Skin of body (tissue), 2 donors: Measurements from ENCODE around the gene NUDT16L1. TPM values are rescaled to one million over a fixed set of nuclear protein-coding genes. Genes with fewer than 3 reads are reported as not detected.

ENCODE experiments used
- DNase-seq: peaks from one replicate; lab custom pipeline; 2025; lab: John Stamatoyannopoulos, UW
- total RNA-seq: library from RNA; depleted of rRNA; stranded (reverse); fragments of >200 nt; gene quantifications from one replicate; pipeline ENCODE4 v1.2.3, GENCODE V29; 2014

Gene NUDT16L1
- total RNA-seq, 1 donor from 2014 or later, result 19.9 TPM

DNA sequence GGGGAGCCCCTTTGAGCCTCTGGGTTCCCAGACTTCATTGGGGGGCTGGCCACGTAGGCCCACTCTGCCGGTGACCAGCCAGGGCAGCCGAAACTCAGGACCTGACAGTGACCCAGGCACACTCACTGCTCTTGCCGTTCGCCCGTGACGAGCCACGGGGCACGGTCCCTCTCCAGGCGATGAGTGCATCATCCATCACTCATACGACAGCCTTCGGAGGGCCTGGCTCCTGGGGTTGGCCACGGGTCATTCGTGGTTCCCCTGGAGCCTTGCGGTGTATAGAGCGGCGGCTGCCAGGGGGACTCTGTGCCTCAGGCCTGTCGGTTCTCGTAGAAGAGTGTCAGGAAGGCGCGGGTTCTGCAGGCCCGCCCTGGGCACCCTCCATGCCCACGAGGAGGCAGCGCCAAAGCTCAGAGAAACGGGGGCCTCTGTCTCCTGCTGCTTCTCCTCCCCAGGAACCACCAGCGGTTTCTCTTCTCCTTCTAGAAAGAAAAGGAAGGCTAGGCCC is 11.2 kb upstream of the NUDT16L1 start:
- DNase-seq, result no peak

DNA sequence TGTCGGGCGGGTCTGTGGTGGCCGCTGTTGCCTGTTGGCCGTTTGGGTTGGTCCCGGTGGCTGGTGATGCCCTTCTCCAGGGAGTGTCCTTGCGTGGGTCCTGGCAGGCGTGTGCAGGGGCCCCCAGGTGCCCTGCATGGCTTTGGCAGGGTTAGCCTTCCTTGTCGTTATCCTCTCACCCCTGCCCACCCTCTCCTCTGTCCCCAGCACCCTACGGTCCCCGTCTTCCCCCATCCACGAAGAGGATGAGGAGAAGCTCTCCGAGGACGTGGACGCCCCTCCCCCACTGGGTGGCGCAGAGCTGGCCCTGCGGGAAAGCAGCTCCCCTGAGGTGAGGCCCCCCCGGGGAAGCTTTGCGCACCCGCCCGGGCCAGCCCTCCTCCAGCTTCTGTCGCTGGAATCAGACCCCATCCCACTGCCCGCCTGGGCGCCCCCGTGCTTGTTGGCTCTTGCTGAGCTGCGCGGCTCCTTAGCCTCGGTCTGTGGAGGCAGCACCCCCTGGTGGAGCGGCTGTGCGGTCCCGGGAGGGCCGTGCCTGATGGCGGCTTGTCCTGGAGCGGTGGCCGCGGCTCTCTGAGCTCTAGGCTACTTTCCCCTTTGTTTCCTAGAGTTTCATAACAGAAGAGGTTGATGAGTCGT is 10.6 kb upstream of the NUDT16L1 start:
- DNase-seq, result no peak

DNA sequence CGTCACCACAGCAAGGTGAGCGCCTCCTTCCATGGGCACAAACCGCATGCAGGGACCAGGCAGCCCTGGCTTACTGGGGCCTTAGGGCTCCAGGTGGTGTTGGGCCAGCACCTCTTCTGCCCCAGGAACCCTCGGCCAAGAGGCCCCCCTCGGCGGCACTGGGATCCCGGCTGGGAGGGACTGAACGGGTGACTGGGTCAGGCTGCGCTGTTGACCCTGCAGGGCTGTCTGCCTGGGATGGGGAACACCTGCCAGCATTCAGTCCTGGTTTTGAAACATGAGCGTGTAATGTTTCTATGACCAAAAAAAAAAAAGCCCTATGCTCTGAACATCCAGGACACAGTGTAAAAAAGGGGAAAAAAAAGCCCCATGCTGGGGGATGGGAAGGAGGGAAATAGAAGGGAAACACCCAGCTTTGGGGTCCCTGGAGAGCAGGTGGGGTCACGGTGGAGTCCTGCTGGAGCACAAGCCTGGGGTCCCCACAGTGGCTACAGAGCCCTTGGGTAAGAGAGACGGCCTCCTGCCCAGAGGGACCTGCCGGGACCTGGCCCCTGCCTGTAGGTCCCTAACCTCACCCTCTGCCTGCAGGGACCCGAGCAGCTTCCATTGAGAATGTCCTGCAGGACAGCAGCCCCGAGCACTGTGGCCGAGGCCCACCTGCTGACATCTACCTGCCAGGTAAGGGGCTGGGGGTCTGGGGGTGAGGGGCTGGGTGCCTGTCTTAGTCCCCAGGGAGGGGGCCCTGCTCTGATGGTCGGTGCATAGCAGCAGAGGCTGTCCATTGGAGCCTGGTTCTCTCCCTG is 9.9 kb upstream of the NUDT16L1 start:
- no peak for DNase-seq

DNA sequence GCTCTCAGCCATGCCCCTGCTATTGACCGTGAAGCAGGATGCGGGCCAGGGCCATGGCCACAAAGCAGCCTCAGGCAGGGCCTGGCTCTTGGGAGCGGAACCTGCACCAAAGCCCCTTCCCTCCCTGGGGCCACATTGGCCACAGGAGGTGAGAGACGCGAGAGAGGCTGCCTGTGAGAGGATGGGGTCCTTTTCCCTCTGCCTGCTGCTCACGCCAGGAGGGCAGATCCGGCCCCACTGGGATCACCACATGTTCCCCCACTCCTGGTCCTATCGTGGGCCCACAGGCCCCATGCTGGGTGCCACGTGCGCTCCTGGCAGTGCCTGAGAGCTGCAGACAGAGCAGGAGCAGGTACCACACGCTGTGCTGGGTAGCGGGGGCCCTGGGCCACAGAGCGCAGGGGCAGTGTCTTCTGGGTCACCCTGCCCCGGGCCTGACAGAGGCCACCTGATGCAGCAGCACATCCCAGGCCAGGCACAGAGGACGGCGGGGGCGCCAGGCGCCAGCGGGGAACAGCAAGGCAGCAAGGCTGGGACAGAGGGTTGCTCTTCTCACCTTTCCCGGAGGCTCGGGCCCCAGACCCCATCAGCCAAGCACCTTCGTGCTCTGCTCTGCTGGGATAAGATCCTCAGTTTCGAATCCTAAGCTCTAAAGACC is 9.2 kb upstream of the NUDT16L1 start:
- no peak for DNase-seq

GRCh38 chr16:4684763-4685162 is 8.6 kb upstream of the NUDT16L1 start:
- DNase-seq, result no peak

GRCh38 chr16:4685292-4685691 is 8.1 kb upstream of the NUDT16L1 start:
- no peak for DNase-seq

DNA sequence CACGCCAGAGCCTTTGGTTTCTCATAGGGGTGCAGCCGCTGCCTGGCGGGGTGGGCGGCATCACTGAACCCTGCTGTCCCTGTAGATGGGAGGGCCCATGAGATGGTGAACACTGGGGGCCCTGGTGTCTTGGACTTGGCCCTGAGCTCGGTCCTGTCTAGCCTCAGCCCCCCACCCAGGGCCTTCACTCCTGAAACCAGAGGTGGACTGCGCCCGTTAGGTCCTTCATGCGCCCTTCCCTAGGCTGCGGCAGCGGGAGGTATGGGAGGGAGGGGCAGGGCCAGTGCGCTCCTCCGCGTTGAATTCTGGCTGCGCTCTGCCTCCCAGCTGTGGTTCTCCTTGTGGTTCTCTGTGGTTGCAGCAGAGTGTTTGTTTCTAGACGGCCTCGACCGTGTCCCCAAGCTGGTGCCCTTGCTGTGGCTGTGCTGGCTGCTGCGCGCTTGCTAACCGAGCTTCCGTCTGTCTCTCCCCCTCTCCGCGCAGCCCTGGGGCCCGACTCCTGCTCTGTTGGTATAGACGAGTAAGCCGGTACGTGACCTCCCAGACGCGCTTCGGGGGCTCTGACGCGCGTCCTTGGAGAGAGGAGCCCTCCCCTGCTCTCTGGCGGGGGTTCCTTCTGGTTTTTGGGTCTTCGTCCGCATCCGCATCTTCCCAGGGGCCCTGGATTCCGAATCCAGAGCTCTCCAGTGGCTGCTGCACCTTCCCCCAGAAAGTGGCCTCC is 7.4 kb upstream of the NUDT16L1 start:
- no peak for DNase-seq

- DNase-seq, result no peak
Measured at GRCh38 chr16:4686497-4687210, 6.7 kb upstream of the NUDT16L1 start.

- no peak for DNase-seq
Measured at GRCh38 chr16:4687416-4687815, 5.9 kb upstream of the NUDT16L1 start.

- DNase-seq, result no peak
Measured at GRCh38 chr16:4687946-4688673, 5.3 kb upstream of the NUDT16L1 start.

- DNase-seq, result no peak
Measured at GRCh38 chr16:4688674-4689045, 4.7 kb upstream of the NUDT16L1 start.

DNA sequence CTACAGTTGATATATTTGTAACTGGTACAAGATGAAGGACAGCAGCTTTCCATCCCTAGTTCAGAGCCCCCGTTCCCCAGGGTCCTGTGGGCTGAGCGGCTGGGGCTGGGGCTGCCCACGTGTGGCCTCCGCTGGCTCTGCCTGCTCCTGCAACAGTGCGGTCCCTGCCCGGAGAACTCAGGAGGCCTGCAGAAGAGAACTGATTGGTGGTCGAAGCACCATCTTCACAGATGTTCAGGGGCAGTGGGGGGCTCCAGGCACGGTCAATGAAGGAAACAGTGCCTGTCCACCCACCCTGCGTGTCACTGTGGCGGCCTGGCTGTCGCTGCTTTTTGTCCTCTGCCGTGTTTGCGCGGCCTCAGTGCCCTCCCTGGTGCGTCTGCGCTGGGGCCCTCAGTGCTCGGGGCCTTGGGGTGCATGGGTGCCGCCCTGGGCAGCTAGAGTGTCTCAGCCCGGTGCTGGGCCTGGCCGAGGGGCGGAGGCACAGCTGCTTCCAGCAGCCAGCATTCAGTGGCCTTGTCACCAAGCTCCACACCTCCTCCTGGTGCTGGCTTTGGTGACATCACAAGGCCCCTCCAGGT is 4.2 kb upstream of the NUDT16L1 start:
- no peak for DNase-seq

DNA sequence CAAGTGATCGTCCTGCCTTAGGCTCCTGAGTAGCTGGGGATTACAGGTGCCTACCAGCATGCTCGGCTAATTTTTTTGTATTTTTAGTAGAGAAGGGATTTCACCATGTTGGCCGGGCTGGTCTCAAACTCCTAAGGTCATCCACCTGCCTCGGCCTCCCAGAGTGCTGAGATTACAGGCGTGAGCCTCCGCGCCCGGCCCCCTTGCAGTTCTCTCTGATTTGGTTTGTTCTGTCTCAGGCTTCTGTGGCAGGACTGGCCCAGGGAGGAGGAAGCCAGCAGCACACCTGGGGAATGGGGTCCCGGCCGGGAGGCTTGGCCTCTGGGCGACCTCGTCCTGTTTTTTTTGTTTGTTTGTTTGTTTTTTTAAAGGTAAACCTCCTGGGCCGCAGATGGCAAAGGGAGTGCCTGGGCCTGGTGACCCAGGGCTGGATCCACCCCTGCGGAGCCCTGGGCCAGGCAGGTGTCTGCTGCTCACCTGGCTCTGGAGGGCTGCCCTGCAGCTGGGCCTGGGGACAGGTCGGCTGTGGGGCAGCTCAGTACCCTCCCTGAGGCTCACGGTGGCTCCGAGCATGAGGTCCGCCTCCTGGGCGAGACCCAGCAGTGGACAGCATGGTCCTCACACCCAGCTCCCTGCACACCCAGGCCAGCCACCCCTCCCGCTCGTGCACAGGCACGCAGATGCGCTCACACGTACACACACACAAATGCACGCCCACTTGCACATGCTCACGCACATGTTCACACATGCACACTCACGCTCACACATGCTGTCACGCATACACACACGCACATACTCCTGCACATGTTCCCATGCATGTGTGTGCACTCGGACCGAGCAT is 3.3 kb upstream of the NUDT16L1 start:
- DNase-seq, result no peak

- DNase-seq, result no peak
Measured at GRCh38 chr16:4690946-4691665, 2.3 kb upstream of the NUDT16L1 start.

DNA sequence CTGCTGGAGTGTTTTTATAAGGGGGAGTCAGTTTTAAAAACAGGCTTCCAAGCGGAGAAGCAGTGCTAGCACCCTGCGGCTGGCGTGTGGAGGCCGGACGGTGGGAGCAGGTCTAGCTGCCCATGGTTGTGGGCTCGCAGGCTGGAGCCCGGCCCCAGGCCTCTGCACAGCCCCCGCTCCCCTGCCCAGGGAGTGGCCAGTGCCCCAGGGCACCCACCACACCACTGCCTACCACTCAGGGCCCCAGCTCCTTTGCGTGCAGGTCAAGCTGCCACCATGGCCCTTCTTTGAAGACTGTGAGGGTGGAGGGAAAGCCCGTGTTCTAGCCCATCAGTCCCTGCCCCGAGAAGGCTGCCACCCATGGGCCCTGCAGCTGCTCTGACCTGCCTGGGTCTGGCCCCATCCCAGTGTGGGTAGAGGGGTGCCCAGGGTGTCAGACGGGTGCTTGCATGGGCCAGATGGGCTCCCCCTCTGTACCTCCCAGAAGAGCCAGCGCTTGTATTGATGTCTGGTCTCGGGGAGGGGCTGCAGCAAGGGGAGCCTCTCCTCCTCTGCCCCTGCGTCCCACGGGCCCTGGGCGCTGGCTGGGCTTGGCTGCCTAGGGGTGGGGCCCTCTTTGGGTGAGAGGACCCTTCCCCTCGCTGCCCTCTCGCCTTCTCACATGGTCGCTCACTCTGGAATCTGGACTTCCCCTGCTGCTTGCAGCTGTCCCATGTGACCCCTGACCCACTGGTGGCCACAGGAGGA is 1.5 kb upstream of the NUDT16L1 start:
- DNase-seq, result no peak

DNA sequence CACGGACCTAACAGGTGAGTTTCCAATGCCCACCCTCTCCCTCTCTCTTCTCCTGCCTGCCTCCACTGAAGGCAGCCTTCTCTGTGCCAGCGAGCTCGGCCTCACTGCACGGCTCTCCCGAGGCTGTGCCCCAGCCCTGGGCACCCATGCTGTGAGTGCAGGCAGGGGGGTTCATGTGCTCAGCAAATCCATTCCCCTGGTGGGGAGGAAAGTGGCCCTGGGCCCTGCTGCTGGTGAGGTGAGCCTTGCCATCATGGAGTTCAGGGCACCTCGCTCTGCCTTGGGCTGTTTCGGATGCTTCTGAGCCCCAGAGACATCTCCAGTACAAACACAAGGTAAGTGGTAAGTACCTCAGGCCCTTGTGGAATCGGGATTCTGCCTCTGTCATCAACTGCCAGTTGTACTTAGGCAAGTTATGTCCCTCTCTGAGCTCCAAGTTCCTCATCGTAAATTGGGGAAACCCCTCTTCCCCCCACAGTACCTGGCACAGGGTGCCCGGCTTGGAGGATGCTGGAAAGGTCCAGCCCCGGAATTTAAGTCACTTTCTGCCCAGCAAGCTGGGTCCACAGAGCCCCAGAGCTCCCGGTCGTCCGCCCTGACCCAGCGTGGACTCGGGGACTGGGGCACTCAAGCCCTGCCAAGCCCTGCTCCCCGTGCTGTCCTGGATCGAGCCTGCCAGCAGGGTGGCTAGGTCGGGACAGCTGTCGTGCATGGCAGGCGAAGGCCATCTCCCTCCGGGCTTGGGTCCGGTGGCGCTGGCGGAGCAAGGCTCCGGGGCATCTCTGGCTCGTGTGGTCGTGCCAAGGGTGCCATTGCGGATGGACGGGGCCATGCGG is 684 bp upstream of the NUDT16L1 start:
- DNase-seq, result no peak
